ENCODE results near the gene MPRIP. TPM values are rescaled to one million over a fixed set of nuclear protein-coding genes. Genes with fewer than 3 reads are reported as not detected.

Gene MPRIP
- total RNA-seq, 1 donor from 2014 or later, result 93.3 TPM

DNA sequence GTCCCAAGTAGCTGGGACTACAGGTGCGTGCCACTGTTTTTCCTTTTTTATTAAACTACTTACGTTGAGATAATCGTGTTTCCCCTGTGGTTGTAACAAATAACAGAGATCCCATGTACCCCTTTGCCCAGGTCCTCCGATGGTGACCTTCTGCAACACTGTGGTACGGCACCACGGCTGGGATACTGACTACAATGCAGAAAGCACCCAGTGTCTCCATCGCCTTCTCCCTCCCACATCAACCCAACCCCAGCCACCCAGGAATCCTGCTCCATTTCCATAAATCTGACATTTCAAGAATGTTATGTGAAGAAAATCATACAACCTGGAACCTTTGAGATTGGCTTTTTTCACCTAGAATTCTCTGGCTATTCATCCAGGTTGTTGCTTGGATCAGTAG is 22.1 kb downstream of the MPRIP start:
- ATAC-seq (no peak), DNase-seq (ENCODE audit: low spot score) (no peak)

DNA sequence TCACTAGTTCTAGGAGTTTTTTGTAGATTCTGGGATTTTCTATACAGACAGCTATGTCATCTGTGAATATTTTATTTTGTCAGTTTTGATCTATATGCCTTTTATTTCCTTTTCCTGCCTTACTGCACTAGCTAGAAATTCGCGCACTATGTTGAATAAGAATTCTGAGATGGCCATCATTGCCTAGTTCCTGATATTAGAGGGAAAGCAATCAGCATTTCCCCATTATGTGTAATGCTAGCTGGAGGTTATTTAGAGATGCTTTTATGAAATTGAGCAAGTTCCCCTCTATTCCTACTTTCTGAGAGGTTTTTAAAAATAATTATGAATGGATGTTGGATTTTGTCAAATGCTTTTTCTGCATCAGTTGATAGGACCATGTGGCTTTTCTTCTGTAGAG is 23.8 kb downstream of the MPRIP start:
- ATAC-seq (no peak), DNase-seq (ENCODE audit: low spot score) (no peak)

DNA sequence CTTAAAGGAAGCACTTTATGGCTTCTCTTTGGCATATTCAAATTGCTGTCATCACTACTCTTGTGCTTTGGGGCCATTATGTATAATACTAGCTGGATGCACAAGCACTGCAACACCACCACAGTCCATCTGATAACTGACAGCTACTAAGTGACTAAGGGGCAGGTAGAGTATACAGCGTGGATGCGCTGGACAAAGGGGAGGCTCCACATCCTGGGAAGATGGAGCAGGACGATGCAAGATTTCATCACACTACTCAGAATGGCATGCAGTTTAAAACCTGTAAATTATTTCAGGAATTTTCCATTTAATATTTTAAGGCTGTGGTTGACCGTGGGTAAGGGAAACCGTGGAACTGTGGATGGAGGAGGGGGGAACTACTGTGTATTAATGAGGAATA is 25.0 kb downstream of the MPRIP start:
- DNase-seq (ENCODE audit: low spot score), result peak; percentile 3
- ATAC-seq, result no peak

DNA sequence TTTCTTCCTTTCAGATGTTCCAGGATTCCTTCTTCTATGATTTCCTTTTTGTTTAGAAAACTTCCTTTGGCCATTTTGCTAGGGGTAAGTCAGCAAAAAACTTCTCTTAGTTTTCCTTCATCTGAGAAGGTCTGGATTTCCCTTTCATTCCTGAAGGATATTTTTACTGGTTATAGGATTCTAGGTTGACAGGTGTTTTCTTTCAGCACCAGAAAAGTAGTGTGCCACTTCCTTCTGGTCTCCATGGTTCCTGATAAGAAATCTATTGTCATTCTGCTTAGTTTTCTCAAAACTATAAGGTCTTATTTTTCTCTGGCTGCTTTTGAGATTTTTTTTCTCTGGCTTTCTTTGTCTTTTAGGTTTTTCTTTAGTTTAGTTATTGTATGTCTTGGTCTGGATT is 27.6 kb downstream of the MPRIP start:
- DNase-seq (ENCODE audit: low spot score) (no peak), ATAC-seq (no peak)

DNA sequence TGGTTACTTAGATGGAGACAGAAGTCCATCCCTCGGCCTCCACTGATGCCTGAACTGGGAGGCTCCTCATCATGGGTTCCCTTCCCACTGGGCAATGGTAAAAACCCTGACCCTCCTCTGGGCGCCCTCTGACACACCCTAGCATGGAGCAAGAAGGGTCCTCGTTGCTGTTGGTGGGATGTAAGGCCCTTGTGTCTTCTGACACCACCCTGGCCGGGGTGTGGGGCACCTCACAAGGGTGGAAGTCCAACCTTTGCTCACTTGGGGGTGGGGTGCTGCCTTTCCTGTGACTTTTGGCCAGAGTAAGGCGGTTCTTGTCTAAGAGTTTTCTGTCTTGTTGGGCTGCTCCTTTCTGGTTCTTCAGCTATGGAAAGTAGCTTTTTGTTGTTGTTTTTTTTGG is 28.7 kb downstream of the MPRIP start:
- ATAC-seq (peak; percentile 33), DNase-seq (ENCODE audit: low spot score) (no peak)

DNA sequence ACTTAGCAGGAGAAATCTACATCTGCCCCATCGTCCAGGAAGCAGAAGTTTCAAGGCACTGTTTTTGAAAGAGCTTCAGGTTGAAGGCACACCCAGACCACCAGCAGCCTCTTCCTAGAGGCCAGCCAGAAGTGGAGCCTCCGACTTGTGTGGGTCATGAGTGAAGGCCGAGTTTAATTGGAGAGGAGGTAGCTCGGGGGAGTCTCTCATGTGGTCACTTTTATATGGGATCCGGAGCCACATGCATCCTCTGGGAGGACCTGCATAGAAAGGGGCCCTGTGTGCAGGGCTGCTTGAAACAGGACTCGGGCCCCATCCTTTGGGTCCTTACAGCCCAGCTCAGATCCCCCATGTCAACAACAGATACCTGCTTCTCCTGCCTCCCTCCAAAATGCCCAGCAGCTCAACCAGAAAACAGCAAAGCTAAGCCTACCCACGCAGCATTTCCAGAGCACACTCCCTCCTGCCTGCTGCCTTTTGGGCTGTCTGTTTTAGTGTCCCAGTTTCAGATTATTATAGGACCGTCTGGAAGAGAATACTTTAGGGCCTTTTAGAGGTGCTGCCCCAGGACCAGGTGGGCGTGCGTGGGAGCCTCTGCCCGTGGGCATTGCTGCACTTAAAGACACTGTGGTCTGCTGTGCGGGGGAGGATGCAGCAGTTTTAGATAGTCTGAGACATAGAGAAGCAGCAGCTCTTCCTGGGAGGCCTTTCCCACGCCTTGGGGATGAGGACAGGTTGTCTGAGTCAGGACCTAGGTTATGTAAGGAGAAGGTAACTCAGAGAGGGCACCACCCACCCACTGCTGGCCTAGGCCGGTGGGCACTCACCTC is 29.5 kb downstream of the MPRIP start:
- no peak for DNase-seq (ENCODE audit: low spot score)
- ATAC-seq, result no peak

DNA sequence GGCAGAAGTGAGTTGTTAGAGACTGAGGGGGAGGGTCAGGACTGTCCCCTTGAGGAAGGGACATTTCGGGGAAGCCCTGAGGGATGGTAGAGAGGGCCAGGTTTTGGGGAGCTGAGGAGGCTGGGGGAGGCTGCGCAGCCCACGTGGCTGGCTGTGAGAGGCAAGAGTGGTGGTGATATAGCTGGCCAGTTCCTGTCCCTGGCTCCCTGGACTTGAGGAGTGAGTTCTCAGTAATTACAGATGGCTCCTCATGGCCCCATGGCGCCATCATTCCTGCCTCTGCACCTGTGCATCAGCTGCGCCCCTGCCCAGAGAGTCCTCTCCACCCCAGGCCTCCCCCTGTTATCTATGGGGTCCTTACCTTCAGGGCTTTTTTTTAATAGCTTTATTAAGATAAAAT is 30.3 kb downstream of the MPRIP start:
- DNase-seq (ENCODE audit: low spot score), result no peak

DNA sequence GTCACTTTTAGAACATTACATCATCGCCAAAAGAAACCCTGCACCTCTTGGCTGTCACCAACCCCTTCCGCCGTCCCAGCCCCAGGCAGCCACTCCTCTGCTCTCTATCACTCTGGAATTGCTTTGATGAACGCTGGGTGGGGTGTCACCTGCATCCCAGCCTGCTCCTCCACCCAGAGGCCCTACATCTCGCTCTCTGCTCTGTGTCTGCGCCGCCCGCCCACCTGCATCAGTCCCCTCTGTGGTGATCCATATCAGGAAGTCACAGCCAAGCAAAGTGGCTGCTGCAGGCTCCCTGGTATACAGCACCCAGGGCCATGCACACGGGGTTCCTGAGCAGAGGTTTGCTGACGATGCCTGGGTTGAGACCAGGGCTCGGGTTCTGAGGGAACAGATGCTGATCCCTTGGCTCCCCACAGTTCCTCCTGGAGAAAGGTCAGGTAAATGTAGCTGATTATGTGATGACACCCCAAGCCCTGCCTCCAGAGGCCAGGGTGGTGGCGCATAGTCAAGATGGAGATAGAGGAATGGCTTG is 30.8 kb downstream of the MPRIP start:
- ATAC-seq (no peak), DNase-seq (ENCODE audit: low spot score) (no peak)

More for the DNA sequence above, 30.3 kb downstream of the MPRIP start:
- no peak for ATAC-seq

DNA sequence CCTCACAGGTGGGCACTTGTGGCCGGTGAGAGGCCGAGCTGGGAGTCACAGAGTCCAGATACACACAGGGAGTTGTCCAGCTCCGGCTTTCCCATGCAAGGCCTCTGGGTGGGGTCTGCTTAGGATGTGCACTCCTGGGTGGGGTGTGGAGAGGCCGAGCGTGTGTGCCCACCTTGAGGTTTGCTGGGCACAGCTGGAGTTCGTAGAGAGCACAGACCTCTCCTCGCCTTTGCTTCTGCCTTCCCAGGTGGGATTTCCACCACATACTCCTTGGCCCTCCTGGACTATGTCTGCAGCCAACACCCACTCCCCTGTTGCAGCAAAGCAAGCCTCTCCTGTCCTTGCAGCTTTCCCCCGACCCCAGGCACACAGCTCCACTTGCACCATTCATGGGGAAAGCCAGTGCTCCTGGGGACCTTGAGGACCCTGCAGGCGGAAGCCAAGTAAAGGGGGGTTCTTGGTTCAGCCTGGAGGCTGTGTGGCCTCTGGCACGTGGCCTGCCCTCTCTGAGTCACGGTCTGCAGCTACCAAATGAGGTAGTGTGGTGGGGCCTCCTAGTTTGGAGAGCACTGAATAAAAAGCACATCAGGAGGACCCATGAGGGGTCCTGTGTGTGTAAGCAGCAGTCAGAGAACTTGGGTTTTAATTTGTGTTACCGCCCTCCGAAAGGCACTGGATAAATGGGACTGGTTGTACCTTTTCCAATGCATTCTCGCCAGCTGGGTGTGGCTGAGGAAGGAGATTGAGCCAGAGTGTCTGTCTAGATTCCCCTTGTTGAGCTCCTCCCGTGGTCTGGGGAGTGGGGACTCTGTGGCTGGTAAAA is 31.5 kb downstream of the MPRIP start:
- DNase-seq (ENCODE audit: low spot score), result no peak
- ATAC-seq, result no peak

DNA sequence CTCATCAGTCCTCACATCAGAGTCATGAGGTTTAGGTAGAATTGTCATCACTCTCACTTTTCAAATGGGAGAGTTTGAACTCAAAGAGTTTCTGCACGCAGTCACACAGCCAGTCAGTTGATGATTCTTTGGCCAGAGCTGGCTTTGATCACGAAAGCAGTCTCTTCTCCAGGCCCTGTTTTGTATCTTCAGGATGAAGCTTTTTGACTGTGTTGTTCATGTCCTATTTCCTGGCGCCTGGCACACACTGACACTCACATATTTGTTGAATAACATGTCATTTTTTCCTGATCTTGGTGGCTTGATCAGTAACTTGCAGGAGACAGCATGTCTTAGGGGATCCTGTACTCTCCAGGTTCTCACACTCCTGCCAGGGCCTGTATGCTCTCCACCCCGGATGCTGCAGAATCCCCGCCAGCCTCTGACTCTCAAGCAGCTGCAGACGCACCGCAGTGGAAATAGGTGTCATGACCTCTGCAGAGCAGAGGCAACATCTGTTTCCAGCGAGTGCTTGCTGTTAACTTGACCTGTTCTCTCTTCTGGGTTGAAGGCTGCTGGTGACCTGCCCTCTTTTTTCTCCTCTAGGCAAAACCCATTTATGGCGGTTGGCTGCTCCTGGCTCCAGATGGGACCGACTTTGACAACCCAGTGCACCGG is 33.0 kb downstream of the MPRIP start:
- no peak for DNase-seq (ENCODE audit: low spot score)
- peak; percentile 1 for ATAC-seq

DNA sequence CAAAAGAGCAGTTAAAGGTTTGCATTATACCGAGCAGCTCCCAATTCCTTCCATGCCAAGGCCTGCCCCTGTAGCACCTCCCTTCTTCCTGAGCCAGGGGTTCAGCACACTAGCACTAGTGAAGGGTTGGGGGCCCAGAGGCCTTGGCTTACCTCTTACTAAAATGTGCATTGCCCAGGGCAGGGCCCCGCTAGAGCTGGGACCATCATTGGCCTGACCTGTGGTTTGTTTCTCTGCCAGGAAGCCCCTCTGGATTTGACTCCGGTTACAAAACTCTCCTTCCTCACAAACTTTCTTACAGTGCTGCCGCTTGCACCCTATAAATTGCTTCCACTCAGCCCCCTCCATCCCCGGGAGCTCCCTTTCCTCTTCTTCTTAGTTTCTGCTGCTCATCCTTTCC is 33.8 kb downstream of the MPRIP start:
- no peak for DNase-seq (ENCODE audit: low spot score)
- no peak for ATAC-seq

DNA sequence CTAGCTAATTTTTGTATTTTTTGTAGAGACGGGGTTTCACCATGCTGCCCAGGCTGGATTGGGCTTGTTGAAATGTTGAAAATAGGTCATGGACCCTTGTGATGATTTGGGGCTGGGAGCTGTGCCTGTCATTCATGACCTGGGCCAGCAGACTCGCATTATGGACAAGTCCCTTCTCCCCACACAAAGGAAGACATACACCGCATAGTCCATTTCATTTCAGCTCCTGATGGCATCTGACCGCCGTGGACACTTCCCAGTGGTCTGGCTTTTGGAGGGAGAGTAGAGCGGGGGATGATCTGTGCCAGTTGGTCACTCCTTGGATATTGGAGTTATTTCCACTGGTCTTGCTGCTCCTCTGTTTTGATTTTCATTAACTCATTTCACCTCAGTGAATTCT is 34.8 kb downstream of the MPRIP start:
- no peak for DNase-seq (ENCODE audit: low spot score)
- no peak for ATAC-seq

DNA sequence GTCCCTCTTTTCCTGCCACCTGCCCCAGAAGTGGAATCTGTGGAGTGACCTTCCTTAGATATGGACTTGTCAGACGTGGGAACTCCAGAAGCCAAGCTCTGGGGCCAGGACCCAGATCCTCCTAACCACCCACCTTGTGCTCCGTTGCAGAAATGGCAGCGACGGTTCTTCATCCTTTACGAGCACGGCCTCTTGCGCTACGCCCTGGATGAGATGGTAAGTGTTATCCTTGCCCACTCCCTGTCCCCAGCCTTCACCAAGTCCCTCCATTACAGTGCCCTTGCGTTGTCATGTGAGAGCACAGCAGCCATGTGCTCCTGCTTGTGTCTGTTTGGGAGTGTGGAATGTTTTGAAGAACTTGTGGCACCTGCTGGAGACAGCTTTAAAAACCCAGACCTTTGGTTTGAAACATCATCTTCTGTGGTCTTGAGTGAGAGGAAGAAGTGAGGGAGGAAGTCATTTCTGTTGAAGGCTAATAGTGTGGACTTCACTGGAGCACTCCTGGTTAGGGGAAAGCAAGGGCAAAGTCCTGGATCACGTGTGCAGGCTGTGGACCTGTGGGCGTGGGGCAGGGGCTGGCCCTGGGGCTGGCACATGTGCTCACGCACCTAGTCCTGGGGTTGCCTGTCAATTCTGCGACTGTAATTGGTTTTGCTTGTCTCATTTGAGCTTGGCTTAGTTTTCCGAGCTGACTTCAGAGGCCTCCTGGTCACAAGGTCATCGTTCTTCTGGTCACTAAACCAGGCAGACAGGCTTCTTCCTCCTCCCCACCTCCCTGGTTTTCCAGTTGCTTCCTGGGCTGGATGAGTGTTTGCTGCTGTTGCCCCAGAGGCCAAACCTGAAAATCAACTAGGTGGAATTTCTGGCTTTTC is 35.8 kb downstream of the MPRIP start:
- DNase-seq (ENCODE audit: low spot score) (peak; percentile 95), ATAC-seq (peak; percentile 85)

DNA sequence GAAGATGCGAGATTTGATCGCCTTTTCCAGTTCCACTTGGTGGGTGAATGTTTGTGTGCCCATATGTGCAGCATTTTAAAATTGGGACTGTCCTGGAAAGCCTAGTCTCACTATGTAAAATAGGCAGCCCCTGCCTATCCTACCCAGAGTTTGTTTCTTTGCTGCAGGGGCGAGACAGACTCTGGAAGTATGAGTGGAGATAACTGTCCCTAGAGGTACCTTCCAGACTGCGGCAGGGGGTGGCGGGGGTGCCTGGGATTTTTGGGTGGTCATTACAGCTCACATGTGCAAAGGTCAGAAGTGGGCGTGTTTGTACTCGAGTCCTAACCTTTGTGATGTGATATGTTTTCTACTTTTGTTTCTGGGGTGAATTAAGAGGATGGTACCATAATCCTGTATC is 36.6 kb downstream of the MPRIP start:
- DNase-seq (ENCODE audit: low spot score), result no peak
- peak; percentile 3 for ATAC-seq

DNA sequence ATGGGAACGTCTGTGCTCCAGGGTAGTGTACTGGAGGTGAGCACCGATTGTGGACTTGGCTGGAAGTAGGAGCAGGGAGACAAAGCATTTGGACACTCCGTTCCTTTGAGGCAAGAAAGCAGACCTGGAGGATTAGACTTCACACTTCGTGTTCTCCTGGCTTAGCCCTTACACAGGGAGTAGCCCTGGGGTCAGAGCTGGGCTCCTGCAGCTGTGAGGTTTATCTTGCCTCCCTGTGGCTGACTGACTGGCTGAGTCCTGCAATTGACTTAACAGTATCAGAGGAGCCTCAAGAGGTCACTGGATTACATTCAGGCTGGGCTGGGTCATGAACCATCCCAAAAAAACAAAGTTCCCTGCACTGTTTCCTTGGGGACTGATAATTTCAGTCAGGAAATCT is 37.1 kb downstream of the MPRIP start:
- no peak for DNase-seq (ENCODE audit: low spot score)
- peak; percentile 7 for ATAC-seq

DNA sequence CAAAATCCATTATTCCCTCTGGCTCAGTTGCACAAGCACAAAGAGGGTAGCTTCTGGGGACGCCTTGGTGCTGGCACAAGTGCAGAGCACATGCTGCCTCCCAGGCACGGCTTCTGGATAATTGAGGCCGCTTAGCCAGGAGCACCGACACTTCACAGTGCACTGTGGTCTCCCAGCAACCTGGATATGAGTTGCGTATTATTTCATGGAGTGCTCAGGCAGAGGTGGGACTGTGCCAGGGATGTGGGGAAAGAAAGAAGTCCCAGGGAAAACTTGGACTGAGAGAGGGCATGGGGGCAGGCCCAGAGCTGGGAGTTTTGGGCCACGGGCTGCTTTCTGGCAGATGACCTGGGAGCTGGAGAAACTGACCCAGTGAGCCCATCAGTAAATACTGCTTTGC is 37.5 kb downstream of the MPRIP start:
- DNase-seq (ENCODE audit: low spot score), result peak; percentile 67
- peak; percentile 32 for ATAC-seq

DNA sequence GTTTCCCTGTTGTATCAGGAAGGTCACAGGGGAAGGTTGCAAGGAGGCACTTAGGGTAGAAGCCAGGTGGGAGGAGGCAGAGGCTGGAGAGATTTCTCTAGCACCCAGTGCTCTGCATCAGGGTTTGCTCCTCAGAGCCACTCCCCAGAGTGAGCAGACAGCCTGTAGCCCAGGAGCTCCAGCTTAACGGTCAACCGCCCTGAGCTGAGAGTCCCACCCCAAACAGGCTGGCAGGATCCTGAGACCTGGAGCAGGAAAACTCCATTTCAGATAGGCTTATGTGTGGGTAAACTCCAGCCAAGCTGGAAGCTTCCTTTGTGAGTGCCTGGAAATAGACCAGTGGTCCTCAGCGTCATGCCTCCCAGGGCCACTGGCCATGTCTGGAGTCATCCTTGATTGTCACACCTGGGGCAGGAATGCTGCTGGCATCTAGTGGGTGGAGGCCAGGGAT is 37.9 kb downstream of the MPRIP start:
- no peak for ATAC-seq

DNA sequence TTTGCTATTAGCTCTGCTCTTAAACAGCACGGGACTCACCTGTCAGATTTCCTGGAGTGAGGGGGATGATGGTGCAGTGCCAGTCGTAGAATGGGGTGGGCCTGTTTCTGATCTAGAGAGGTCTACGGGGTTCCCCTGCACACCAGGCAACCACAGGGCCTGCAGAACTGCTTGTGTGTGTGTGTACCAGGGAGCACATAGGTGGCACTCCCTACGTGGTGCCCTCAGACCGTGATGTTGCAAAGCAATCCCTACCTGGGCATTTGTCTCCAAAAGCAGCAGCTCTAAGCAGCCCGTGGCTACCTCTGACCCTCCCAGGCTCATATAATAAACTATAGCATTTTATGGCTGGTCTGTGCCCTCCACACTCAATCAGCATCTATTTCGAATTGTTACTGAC is 38.5 kb downstream of the MPRIP start:
- no peak for ATAC-seq
- no peak for DNase-seq (ENCODE audit: low spot score)

More for the DNA sequence above, 37.9 kb downstream of the MPRIP start:
- DNase-seq (ENCODE audit: low spot score), result no peak

DNA sequence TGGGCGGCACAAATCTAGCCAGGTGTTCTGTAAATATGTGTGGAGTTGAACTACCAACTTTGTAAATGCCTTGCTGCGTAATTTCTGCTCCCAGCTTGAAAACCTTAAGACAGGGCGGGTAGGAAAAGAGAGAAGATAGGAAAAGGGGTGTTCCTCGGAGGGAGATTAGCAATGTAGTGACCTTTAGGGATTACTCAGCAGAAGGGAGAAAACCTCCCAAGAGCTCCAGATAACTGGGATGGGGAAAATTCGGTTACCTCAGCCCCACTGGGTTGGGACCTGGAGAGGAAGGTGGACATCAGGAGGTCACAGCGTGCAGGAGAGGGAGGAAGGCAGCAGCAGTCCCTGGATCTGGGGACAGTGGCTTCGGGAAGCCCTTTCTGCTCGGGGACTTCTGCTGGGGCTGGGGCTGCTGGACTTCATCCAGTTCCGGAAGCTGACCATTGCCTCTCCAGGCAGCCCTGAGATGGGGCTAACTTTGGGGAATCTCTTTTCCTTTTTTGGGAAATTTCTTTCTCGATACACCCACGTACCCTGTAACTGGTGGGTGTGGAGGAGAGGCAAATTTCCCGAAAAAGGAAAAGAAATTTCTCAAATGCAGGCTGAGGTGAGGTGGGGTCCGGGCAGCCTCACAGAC is 39.2 kb downstream of the MPRIP start:
- no peak for DNase-seq (ENCODE audit: low spot score)
- ATAC-seq, result no peak

DNA sequence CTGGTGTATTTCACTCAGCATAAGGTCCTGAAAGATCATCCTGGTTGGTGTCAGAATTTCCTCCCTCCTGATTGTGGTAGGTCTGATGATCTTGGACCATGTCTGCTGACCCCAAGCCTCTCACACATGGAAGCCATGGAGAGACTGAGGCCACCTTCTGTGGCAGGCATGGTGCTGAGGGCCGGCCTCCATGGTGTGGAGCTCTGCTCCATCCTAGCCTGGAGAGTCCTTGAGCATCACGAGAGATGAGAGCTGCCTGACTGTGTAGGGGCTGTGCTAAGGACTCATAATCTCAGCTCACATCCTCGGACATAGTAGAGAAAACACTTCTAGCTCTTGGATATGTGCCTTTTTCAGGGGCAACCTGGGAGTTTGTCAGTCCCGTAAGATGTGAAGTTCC is 40.6 kb downstream of the MPRIP start:
- no peak for ATAC-seq
- DNase-seq (ENCODE audit: low spot score), result no peak
